Measurements from ENCODE around the gene FAM83D. TPM values are rescaled to one million over a fixed set of nuclear protein-coding genes. Genes with fewer than 3 reads are reported as not detected.

FAM83D gene
- polyA plus RNA-seq, 3 donors = 12.9 to 17.1 (median 14.5) TPM

GRCh38 chr20:38927902-38928578 lies 1.8 kb downstream of the FAM83D start:
- no peak for DNase-seq

DNA sequence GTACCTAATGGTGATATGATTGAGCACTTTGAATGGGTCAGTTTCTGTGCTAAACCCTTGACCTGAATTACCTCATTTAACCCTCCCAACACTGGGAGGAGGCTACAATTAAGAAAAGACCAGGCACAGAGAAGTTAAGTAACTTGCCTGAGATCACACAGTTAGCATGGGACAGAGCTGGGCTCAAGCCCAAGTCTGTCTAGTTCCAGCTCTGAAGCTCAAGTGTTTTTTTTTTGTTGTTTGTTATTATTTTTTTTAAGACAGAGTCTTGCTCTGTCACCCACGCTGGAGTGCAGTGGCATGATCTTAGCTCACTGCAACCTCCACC lies 4.0 kb downstream of the FAM83D start:
- DNase-seq = no peak

GRCh38 chr20:38931984-38932383 lies 5.8 kb downstream of the FAM83D start:
- no peak for DNase-seq

DNA sequence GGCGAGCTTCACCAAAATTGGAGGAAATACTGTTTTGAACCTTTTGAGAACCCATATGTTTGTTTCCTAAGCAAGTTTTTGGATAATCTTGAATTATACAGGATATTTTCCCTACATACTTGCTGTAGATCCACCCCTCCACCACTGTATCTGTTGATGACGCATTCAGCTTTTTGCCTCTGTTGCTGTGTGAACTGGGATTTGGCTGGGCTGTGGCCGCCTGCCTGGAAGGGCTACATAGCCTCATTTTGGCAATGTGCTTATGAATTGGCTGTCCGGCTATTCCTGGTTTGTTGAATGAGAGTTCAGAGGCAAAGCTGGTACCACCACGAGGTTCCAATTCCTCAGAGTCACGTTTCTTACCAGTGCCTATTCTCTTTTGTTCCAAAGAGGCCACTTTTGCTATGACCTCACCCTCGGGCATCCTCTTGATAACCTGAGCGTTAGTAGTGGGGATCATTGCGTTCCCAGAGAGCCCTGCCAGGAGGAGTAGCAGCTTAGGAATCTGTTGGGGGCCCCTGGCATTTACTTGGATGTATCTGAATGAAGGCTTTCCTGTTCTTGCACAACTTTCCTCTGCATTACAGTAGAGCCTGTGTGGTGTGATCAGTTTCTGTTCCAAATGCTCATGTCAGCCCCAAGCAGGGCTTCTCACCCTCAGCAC lies 6.4 kb downstream of the FAM83D start:
- DNase-seq = no peak

DNA sequence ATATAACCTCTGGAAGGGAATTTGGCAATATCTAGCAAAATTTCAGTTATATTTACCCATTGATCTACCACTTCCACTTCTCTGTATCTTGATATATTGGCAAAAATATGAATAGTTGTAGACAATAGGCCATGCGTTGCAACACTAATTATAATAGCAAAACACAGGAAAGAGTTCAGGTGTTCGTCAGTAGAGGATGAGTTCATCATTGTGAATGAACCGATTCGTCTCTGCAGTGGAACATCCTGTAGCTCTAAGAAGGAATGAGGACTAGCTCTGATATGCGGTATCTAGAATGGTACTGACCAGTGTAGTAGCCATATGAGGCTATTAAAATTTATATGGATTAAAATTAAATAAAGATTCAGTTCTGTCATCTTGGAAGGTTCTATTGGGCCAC lies 8.3 kb downstream of the FAM83D start:
- no peak for DNase-seq

DNA sequence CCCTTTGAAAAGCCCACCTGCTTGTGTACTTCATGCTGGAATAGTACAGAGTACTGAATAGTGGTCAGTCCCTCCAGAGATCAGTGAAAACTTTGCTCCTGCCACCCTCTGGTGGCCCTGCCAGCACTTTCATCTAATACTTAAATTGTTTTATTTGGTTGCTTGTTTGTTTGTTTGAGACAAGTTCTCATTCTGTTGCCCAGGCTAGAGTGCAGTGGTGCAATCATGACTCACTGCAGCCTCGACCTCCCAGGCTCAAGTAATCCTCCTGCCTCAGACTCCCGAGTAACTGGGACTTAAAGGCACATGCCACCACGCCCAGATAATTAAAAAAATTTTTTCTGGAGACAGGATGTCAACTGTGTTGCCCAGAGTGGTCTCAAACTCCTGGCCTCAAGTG lies 9.1 kb downstream of the FAM83D start:
- no peak for DNase-seq

- DNase-seq = no peak
These were observed 9.8 kb downstream of the FAM83D start for GRCh38 chr20:38935967-38936407.

- no peak for DNase-seq
These were observed 10.8 kb downstream of the FAM83D start for GRCh38 chr20:38937000-38937399.

- DNase-seq = no peak
These were observed 11.8 kb downstream of the FAM83D start for GRCh38 chr20:38937978-38938473.

GRCh38 chr20:38939686-38940085 lies 13.5 kb downstream of the FAM83D start:
- no peak for DNase-seq

DNA sequence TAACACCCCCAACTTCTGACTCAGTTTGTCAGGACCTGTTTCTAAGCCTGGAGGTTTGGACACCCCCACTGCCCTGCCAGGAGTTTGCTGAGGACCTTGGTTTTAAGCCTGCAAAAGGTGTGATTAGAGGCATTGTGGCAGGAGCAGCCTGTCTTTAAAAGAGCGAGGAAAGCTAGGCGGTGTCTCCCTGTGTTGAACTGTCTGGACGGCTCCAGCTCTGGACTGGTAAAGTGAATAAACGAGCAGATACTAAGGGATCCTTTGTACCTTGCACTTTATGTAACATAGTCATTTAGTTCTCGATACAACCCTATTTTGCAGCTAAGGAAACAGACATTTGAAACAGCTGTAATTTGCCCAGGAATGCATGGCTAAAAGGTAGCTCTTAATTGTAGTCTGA lies 14.4 kb downstream of the FAM83D start:
- DNase-seq = no peak

DNA sequence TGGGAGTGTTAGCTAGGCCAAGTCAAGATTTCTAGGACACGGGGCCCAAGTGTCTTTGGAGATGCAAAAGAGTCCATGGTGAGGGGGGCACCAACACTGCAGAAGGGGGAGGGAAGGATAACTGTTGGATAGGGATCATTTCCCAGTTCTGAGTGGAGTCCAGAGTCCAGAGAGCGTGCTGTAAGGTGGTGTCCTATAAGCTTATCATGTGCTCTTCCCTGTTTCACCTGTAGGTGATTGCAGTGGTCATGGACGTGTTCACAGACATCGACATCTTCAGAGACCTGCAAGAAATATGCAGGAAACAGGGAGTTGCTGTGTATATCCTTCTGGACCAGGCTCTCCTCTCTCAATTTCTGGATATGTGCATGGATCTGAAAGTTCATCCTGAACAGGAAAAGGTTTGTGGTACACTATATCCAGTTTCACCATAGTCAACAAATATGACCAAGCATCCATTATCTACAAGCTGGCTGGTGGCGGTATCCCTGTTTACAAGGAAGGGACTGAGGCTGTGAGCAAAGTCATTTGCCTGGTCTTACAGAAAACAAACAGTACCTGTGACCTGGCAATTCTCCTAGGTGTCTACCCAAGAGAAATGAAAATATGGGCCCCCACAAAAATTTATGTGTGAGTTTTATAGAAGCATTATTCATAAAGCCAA lies 15.6 kb downstream of the FAM83D start:
- DNase-seq = no peak

GRCh38 chr20:38945012-38945411 lies 18.8 kb downstream of the FAM83D start:
- DNase-seq = no peak

- no peak for DNase-seq
These were observed 20.6 kb downstream of the FAM83D start for GRCh38 chr20:38946836-38947235.

- no peak for DNase-seq
These were observed 21.7 kb downstream of the FAM83D start for GRCh38 chr20:38947931-38948362.

DNA sequence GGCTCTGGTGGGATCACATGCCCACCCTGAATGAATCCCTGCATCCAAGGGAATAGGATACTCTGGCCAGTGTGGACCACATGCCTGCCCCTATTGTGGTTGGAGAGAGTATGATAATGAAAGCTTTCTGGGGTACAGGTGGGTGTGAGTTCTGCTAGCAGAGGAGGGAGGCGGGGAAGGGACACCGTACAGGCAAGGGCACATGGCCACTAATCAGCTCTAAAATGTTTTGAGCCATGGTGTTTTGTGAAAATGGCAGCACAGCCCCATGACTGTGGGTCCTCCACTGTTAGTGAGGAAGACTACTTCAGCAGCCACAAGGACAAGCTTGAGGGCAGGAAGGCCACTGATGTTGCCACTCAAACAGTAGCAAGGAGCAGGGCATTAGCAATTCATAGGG lies 24.0 kb downstream of the FAM83D start:
- DNase-seq = no peak

GRCh38 chr20:38951611-38952010 lies 25.4 kb downstream of the FAM83D start:
- DNase-seq = no peak

- no peak for DNase-seq
These were observed 25.9 kb downstream of the FAM83D start for GRCh38 chr20:38952153-38952552.

GRCh38 chr20:38953630-38954340 lies 27.6 kb downstream of the FAM83D start:
- no peak for DNase-seq

DNA sequence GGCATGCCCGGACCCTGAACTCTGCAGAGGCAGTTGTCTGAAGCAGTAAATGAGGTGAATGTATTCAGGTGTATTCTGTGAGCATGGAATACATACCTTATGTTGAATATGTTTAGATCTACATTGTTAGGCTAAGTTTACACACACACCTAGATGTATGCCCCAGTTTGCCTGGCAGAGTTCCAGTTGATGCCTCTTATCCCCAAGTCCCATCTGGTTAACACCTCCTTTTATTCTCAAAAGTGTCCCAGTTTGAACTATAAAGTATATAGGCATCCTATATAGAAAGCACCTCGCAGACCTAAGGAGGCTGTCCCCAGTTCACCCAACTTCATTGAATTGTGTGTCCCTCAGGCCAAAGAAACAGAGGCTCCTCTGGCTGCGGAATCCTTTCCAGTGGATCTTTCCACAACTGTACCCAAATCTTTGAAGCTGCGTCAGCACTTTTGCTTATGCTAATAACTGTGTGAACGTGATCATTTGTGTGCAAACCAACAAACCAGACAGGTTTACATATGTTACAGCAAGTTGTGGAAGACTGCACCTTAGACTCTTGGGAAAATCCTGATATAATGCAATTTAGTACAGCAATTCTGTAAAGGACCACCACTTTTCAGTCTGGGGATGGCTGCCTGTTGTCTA lies 31.1 kb downstream of the FAM83D start:
- no peak for DNase-seq

- no peak for DNase-seq
These were observed 31.8 kb downstream of the FAM83D start for GRCh38 chr20:38957915-38958485.

All from renal pelvis (tissue), 4 donors.